KOPT-K1 (cell line): ENCODE measurements around the gene PINK1.
A peak's percentile ranks its signal among the peaks of the same experiment; 100 is the strongest.

ENCODE experiments used
- H3K27ac ChIP-seq: fragments of 200-600 bp; sonication (generic); 2 replicates; pipeline ENCODE4 v1.5.1; 2016; ENCODE audit warnings: antibody characterized with exemption, mild to moderate bottlenecking, low read depth, low read length; ENCODE audit not compliant: poor library complexity, severe bottlenecking
- H3K36me3 ChIP-seq: fragments of 200-600 bp; sonication (generic); 2 replicates; pipeline ENCODE4 v1.5.1; 2017; ENCODE audit warnings: antibody characterized with exemption, mild to moderate bottlenecking, low read length, moderate library complexity; ENCODE audit not compliant: insufficient read depth
- H3K9me3 ChIP-seq: fragments of 200-600 bp; sonication (generic); 2 replicates; pipeline ENCODE4 v1.5.1; 2017; ENCODE audit warnings: antibody characterized with exemption, low read length, mild to moderate bottlenecking; ENCODE audit not compliant: insufficient read depth, poor library complexity, severe bottlenecking

Gene PINK1

DNA sequence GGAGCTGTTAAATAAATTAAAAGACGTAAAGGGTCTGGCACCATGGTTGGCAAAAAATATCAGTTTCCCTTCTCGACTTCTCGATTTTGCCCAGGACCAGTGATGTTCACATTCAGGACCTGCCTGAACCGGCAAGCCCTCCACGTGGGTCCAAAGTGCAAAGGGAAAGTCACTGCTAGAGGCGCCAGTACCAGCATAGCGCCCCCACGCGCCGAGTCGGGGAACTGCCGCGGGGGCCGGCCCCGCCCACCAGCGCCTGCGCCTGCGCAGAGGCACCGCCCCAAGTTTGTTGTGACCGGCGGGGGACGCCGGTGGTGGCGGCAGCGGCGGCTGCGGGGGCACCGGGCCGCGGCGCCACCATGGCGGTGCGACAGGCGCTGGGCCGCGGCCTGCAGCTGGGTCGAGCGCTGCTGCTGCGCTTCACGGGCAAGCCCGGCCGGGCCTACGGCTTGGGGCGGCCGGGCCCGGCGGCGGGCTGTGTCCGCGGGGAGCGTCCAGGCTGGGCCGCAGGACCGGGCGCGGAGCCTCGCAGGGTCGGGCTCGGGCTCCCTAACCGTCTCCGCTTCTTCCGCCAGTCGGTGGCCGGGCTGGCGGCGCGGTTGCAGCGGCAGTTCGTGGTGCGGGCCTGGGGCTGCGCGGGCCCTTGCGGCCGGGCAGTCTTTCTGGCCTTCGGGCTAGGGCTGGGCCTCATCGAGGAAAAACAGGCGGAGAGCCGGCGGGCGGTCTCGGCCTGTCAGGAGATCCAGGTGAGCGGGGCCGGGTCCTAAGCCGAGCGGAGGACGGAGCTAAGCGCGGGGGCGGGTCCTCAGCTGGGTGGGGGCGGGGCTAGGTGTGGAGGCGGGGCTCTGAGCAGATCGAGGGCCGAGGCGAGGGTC lies at the start of gene PINK1:
PINK1 (plus strand) TSS at position 269 of the 875 bp plus-strand sequence; CDS start at position 360, 91 bp downstream.
- no peaks in the 10 kb centered on the region for H3K36me3 ChIP-seq
- H3K9me3 ChIP-seq = peaks cover 13% of the 10 kb centered on the region
- peak within 1 kb of the TSS; percentile 50 for H3K27ac ChIP-seq

GRCh38 chr1:20584890-20585289 lies 48.4 kb upstream of the PINK1 start:
- no peaks in the 10 kb centered on the region for H3K36me3 ChIP-seq
- no peak overlapping the region for H3K27ac ChIP-seq
- H3K9me3 ChIP-seq = no peaks in the 10 kb centered on the region

- H3K27ac ChIP-seq = no peak overlapping the region
- no peaks in the 10 kb centered on the region for H3K36me3 ChIP-seq
- H3K9me3 ChIP-seq = no peaks in the 10 kb centered on the region
These were observed 46.2 kb upstream of the PINK1 start for GRCh38 chr1:20586953-20587660.

- H3K36me3 ChIP-seq = no peaks in the 10 kb centered on the region
- H3K9me3 ChIP-seq = no peaks in the 10 kb centered on the region
- no peak overlapping the region for H3K27ac ChIP-seq
These were observed 45.6 kb upstream of the PINK1 start for GRCh38 chr1:20587661-20588053.

GRCh38 chr1:20588634-20589225 lies 44.5 kb upstream of the PINK1 start, which contains the start of gene CDA:
CDA (plus strand) TSS chr1:20589097; CDS start chr1:20589130, 33 bp downstream.
- no peak within 1 kb of the TSS for H3K27ac ChIP-seq
- no peaks in the 10 kb centered on the region for H3K36me3 ChIP-seq
- H3K9me3 ChIP-seq = no peaks in the 10 kb centered on the region

DNA sequence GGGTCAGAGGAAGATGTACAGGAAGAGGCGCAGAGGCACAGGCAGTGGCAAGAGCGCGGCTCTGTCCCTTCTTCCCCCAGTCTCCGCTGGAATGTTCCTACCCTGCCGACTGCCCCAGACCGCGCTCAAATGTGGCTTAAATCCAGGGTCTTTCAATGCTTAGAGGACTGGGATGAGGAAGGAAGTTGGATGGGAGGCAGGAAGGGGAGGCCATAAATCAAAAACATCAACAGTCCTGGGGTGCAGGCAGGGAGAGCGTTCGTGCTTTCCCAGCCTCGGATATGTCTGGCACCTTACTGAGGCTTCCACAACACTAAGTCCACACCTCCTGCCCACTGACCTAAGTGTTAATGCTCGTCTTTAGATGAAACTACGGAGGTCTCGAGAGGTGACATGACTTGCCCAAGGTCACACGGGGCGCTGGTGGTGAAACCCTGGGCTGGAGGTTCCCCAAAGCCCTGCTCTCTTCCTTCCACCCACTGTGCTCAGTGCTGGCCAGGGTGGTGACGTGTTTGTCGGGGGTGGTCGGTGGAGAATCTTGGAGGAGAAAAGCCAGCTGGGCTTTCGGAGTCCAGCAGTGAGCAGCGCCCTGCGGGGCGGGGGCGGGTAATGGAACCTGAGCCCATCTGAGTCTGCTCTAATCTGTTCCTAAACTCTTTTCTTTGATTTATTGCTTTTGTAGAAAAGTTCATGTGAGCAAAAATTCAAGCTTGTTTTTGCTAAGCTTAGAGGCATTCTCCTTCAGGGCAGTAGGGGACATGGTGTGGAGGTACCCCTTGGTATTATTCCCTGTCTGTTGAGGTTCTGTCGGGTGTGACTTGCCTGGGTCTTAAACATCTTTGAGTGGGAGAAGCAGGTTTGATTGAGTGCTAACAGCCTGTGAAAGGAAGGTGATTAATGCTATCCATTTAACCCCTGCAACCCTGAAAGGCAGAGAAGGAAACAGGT lies 43.7 kb upstream of the PINK1 start:
- Histone ChIP-seq H3K9me3 (no peaks in the 10 kb centered on the region), H3K36me3 (no peaks in the 10 kb centered on the region), H3K27ac (no peak overlapping the region)

GRCh38 chr1:20590306-20590777 lies 42.9 kb upstream of the PINK1 start:
- no peaks in the 10 kb centered on the region for H3K9me3 ChIP-seq
- H3K27ac ChIP-seq = no peak overlapping the region
- no peaks in the 10 kb centered on the region for H3K36me3 ChIP-seq

- Histone ChIP-seq H3K9me3 (no peaks in the 10 kb centered on the region), H3K36me3 (no peaks in the 10 kb centered on the region), H3K27ac (no peak overlapping the region)
These were observed 39.5 kb upstream of the PINK1 start for GRCh38 chr1:20593756-20594155.

DNA sequence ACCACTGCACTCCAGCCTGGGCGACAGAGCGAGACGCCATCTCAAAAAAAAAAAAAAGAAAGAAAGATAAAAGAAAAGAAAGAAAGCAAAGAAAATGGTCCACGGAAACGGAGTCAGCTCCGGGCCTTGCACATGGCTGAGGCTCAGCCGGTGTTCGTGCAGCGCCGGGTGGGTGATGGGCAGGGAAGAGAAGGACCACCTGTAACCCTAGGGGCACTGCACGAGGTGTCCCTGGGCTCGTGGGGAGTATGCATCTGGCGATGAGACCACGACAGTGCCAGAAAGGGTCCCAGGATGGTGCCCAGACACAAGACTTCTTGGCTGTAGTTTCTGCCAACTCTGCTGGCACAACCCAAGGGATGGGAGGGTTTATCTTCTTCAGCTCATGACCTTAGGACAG lies 38.5 kb upstream of the PINK1 start:
- H3K9me3 ChIP-seq = no peaks in the 10 kb centered on the region
- no peaks in the 10 kb centered on the region for H3K36me3 ChIP-seq
- no peak overlapping the region for H3K27ac ChIP-seq

DNA sequence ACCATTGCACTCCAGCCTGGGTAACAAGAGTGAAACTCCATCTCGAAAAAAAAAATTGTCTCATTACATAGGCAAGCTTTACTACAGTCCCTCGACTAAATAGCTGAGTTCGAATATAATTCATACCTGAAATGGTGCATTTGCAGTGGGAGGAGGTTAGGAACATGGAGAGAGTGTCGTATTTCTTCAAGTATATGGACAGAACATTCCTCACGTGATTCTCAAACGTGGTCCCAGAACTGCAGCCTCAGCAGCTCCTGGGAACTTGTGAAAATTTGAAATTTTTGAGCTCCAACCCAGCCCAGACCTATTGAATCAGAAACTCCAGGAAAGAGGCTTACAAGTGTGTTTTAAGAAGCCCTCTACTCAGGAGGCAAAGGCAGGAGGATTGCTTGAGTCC lies 37.2 kb upstream of the PINK1 start:
- H3K27ac ChIP-seq = no peak overlapping the region
- H3K9me3 ChIP-seq = no peaks in the 10 kb centered on the region
- no peaks in the 10 kb centered on the region for H3K36me3 ChIP-seq

- no peaks in the 10 kb centered on the region for H3K36me3 ChIP-seq
- H3K9me3 ChIP-seq = no peaks in the 10 kb centered on the region
- no peak overlapping the region for H3K27ac ChIP-seq
These were observed 35.6 kb upstream of the PINK1 start for GRCh38 chr1:20597650-20598049.

GRCh38 chr1:20600156-20600555 lies 33.1 kb upstream of the PINK1 start:
- Histone ChIP-seq H3K27ac (no peak overlapping the region), H3K9me3 (no peaks in the 10 kb centered on the region), H3K36me3 (no peaks in the 10 kb centered on the region)

- Histone ChIP-seq H3K9me3 (no peaks in the 10 kb centered on the region), H3K27ac (no peak overlapping the region), H3K36me3 (no peaks in the 10 kb centered on the region)
These were observed 32.0 kb upstream of the PINK1 start for GRCh38 chr1:20601129-20601825.
